NK-92 treated with Interleukin-12 subunit alpha and Interleukin-12 subunit beta, amount 100 ng/mL, for 24 hours (cell line): ENCODE measurements around the gene PDE4B.

Experiments used
- DNase-seq: peaks from one replicate; lab custom pipeline; 2025; lab: John Stamatoyannopoulos, UW

PDE4B gene

GRCh38 chr1:66265268-66265667 is 472.6 kb downstream of the PDE4B start:
- DNase-seq = no peak

DNA sequence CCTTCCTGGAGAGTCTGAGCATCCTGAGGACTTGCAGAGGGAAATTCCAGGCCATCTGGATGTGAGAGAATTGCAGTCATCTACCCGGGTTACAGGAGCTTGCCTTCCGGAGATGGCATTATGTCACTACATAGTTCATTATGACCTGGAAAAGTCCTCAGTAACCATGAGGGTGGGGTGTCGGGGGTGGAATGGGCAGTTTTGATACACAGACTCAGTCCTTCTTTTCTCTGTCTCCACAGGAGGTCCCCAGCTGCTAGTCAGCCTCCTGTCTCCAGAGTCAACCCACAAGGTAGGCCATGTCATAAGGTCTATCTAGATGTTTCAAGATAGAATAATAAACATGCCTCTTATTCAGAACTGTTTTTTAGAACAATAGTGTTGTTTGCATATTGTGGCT is 473.1 kb downstream of the PDE4B start:
- DNase-seq = no peak

DNA sequence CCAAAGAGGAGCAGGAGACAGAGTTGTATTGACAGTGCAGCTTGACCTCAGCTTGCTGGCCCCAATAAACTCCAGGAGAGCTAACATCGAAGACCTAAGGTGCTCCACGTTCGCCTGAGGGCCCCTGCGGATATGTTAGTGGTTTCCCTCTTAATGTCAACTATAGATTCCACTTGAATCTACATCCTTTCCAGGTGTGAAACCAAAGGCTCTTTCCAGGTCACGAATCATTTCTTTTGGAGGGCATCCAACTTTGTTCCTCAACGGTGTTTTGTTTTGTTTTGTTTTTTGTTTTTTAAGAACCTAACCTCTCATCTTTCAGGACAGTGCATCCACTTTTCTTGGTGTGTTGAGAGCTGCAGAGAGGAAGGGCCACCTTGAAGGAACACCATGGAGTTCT is 473.7 kb downstream of the PDE4B start:
- no peak for DNase-seq

- no peak for DNase-seq
Observed at GRCh38 chr1:66266756-66267155, 474.1 kb downstream of the PDE4B start.

- no peak for DNase-seq
Observed at GRCh38 chr1:66267201-66267940, 474.7 kb downstream of the PDE4B start.

DNA sequence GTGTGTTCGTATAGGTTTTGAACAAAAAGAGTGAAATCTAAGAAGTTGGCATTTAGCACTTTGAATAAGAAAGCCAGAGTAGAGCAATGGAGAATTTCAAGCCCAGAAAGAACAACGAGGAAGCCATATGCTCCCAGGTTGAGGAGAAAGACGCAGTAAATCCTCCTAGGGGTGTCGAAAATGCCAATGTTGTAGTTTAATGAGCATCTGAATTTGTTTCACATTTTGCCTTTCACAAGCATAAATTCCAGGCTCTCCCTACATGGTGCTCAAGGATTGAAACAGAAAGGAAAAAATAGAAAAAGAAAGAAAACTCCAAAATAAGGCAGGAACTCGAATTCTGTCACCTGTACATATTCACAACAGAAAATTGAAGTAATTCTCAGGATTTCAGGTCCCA is 476.5 kb downstream of the PDE4B start:
- DNase-seq = no peak

GRCh38 chr1:66270119-66270812 is 477.6 kb downstream of the PDE4B start:
- no peak for DNase-seq

DNA sequence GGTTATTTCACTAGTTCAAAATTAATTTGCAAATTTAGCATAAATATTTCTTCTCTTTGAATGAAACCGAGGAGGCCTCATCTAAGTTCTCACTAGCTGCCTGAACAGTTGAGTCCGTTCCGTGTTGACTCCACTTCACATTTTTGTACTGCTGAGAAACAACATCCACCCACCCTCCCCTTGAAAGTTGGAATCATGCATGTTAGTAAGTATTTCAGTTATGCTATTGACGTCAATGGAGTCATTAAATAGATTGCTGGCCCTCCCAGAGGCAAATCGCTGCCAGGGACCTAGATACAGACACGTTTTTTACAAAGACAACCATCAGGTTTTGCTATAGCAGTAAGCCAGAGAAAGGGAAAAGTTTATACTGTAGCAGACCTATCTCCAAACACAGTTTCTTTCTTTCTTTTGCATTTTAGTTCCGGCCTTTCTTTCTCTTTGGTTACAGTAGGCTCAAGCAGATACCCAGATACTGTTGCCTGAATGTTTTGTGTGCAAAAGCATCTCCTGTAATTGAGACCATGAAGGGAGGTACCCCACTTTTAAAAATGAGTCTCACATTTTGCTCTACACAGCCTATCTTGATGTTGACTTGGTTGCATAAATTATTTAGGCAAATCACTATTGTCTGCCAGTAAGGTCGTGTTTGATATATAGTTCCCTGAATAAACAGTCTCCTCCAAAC is 478.7 kb downstream of the PDE4B start:
- DNase-seq = no peak

GRCh38 chr1:66271904-66272254 is 479.2 kb downstream of the PDE4B start:
- DNase-seq = no peak

DNA sequence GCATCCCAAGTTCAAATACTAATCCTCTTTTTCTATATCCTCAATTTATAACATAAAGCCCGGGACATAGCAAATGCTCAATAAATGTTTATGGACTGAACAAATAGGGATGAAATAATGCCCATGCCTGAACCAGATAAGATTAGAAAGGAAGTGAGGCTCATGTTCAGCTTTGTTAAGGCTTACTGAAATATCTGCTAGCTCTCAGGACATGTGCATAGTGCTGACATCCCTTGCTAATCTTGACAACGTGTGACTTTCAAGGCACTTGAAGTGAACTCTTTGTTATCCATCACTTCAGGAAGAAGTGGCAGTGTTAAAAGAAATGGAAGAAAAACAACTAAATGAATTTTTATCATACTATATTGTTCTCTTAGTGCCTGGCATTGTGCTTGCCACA is 481.0 kb downstream of the PDE4B start:
- no peak for DNase-seq

DNA sequence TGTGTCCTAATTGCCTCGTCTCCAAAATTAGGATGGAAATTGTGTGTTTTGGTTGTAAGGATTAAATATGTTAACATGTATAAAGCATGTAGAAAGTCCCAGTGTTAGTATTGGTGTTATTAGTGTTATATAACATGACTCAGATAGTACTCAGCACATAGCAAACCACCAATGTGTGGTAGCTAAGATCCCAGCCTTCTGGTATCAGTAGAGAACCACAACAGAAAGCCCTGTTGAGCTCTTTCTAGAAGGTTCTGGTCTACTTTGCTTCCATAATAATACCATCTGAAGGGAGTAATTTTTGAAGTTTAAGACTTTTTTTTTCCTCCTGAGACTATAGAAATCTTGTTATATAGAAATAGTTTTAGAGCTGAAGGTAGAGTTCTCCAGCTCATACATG is 481.9 kb downstream of the PDE4B start:
- no peak for DNase-seq

DNA sequence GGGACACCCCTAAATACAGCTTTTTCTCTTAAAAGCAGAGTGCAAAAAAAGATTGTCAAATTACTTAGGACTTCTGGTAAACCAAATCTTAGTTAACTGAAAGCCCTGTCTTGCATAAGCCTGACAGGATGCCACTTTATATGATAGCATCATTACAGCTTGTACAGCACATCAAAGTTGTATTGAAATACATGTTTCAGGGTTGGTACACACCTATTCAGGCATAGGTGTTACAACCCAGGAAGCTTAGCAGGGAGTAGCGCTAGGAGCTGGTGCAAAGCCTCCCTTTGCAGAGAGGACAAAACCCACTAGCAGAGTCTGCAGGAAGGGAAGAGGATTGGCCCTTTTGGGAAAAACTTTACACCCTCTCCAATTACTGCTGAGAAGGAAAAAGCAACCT is 482.4 kb downstream of the PDE4B start:
- peak; percentile 20 for DNase-seq

GRCh38 chr1:66275601-66276023 is 482.9 kb downstream of the PDE4B start:
- no peak for DNase-seq

GRCh38 chr1:66276218-66276617 is 483.5 kb downstream of the PDE4B start:
- no peak for DNase-seq

DNA sequence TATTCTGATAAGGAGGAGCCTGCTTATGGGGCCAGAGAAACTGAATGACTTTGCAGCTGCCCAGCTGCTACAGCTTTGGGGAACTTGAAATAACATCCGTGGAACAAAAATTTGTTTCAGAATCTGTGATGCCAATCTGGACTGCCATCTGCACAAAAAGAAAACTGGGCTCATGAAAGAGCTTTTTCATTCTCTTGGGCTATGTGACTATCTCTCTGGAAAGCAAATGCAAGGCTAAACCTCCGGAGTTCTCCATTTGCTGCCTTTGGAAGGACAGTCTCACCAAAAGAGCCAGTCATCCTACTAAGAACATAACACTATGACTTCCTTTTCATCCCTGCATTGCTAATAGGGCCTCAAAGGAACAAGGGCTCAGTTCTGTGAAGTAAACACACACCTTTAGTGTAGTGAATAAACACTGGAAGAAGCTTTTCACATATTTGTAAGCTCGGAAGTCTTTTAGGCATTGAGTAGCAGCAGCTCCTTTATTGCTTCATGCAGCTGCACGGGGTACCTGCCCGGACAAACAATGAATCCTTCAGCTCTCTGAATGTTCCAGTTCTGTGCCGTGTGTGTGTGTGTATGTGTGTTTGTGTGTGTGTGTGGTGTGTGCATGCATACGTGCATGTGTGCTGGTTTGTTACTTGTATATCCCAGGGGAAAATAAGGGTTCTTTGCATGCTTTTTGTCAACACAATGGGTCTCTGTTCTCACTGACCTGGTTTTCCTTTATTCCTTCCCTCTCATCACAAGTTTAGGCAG is 485.7 kb downstream of the PDE4B start:
- no peak for DNase-seq

- DNase-seq = no peak
Observed at GRCh38 chr1:66281808-66282207, 489.1 kb downstream of the PDE4B start.

GRCh38 chr1:66282343-66282852 is 489.7 kb downstream of the PDE4B start:
- DNase-seq = no peak

- no peak for DNase-seq
Observed at GRCh38 chr1:66282891-66283621, 490.4 kb downstream of the PDE4B start.

DNA sequence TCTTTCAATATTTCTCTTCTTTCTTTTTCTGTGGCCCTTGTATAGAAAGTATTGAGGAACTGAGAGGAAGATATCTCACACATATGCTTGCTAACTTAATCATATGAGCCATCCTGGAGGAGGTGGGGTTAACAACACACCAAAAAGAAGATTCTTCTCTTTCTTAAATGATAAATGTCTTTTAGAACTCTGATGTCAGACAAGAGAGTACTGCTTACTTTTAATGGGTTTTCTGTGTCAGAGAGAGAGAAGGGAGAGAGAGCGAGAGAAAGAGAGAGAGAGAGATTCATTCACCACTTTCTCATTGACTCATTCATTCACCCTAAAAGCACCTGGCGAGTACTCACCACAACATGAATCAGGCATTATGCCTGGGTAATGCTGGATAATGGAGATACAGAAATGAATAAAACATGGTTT is 490.9 kb downstream of the PDE4B start:
- no peak for DNase-seq

- DNase-seq = no peak
Observed at GRCh38 chr1:66284746-66285145, 492.1 kb downstream of the PDE4B start.

GRCh38 chr1:66285618-66286270 is 493.0 kb downstream of the PDE4B start:
- no peak for DNase-seq
